HL-60 (cell line): Measurements from ENCODE around the gene LINC01488.

ENCODE experiments used
- DNase-seq, 2 experiments: peaks; one replicate each; pipeline ENCODE4 v3.0.0-alpha.2; 2010 to 2020; ENCODE audit warnings: low read depth in 1 of 2, low spot score in 1 of 2
- H3K27ac ChIP-seq: fragments of 250-450 bp; sonication (Bioruptor Pico); replicated peaks from 2 replicates; pipeline ENCODE4 v1.5.1; 2020; ENCODE audit warnings: mild to moderate bottlenecking, moderate library complexity
- H3K27me3 ChIP-seq: fragments of 250-450 bp; sonication (Bioruptor Pico); 2 replicates; pipeline ENCODE4 v1.5.1; 2021; ENCODE audit warnings: mild to moderate bottlenecking, moderate library complexity; ENCODE audit not compliant: insufficient read depth, poor library complexity, severe bottlenecking
- H3K4me3 ChIP-seq: replicated peaks from 2 replicates; pipeline ENCODE4 v1.5.1; 2011; ENCODE audit warnings: mild to moderate bottlenecking, control low read depth, low read length; ENCODE audit not compliant: insufficient read depth
- GABPA ChIP-seq: IDR thresholded peaks from 2 replicates; pipeline ENCODE4 v1.6.1; 2012; ENCODE audit warnings: low read depth
- POLR2AphosphoS5 ChIP-seq: IDR thresholded peaks from 2 replicates; pipeline ENCODE4 v1.6.1; 2012; ENCODE audit warnings: low read depth
- SPI1 ChIP-seq: IDR thresholded peaks from 2 replicates; pipeline ENCODE4 v1.6.1; 2012; ENCODE audit warnings: low read depth, mild to moderate bottlenecking, borderline replicate concordance
- TF ChIP-seq, protein P1 (sequence below): IDR thresholded peaks from one replicate; pipeline ENCODE4 v1.5.1; 2011; ENCODE audit warnings: low read length, control low read depth, inconsistent platforms; ENCODE audit not compliant: insufficient read depth
- TF ChIP-seq, protein P2 (sequence below): IDR thresholded peaks from 2 replicates; pipeline ENCODE4 v1.6.1; 2012; ENCODE audit warnings: low read depth; ENCODE audit not compliant: insufficient replicate concordance

The LINC01488 gene

DNA sequence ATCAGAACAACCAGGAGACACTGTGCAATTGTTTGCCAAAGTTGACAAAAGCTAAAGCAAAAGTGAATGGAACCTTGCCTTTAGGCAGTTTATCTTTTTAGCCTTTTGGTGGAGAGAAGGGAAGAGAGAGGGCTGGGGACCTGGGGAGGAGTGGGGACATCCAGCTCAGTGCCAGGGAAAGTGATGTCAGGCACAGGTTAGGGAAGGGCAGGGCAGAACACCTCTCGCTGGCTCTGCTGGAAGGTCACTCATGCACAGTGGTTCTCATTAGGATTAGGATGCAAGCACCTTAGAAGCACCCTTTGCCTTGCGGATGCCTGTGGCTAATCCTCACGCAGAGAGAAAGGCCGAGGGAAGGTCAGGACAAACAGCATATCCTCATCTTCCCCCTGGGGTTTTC is 14.3 kb upstream of the LINC01488 start:
- Histone ChIP-seq H3K27me3 (no peaks in the 10 kb centered on the region), H3K4me3 (no peak overlapping the region), H3K27ac (no peak overlapping the region)
- TF ChIP-seq, protein P1, sequence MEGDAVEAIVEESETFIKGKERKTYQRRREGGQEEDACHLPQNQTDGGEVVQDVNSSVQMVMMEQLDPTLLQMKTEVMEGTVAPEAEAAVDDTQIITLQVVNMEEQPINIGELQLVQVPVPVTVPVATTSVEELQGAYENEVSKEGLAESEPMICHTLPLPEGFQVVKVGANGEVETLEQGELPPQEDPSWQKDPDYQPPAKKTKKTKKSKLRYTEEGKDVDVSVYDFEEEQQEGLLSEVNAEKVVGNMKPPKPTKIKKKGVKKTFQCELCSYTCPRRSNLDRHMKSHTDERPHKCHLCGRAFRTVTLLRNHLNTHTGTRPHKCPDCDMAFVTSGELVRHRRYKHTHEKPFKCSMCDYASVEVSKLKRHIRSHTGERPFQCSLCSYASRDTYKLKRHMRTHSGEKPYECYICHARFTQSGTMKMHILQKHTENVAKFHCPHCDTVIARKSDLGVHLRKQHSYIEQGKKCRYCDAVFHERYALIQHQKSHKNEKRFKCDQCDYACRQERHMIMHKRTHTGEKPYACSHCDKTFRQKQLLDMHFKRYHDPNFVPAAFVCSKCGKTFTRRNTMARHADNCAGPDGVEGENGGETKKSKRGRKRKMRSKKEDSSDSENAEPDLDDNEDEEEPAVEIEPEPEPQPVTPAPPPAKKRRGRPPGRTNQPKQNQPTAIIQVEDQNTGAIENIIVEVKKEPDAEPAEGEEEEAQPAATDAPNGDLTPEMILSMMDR: no peak
- TF ChIP-seq GABPA: no peak
- TF ChIP-seq, protein P2, sequence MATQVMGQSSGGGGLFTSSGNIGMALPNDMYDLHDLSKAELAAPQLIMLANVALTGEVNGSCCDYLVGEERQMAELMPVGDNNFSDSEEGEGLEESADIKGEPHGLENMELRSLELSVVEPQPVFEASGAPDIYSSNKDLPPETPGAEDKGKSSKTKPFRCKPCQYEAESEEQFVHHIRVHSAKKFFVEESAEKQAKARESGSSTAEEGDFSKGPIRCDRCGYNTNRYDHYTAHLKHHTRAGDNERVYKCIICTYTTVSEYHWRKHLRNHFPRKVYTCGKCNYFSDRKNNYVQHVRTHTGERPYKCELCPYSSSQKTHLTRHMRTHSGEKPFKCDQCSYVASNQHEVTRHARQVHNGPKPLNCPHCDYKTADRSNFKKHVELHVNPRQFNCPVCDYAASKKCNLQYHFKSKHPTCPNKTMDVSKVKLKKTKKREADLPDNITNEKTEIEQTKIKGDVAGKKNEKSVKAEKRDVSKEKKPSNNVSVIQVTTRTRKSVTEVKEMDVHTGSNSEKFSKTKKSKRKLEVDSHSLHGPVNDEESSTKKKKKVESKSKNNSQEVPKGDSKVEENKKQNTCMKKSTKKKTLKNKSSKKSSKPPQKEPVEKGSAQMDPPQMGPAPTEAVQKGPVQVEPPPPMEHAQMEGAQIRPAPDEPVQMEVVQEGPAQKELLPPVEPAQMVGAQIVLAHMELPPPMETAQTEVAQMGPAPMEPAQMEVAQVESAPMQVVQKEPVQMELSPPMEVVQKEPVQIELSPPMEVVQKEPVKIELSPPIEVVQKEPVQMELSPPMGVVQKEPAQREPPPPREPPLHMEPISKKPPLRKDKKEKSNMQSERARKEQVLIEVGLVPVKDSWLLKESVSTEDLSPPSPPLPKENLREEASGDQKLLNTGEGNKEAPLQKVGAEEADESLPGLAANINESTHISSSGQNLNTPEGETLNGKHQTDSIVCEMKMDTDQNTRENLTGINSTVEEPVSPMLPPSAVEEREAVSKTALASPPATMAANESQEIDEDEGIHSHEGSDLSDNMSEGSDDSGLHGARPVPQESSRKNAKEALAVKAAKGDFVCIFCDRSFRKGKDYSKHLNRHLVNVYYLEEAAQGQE: no peak
- no peak for TF ChIP-seq SPI1
- no peak for TF ChIP-seq POLR2AphosphoS5
- DNase-seq: no peak

DNA sequence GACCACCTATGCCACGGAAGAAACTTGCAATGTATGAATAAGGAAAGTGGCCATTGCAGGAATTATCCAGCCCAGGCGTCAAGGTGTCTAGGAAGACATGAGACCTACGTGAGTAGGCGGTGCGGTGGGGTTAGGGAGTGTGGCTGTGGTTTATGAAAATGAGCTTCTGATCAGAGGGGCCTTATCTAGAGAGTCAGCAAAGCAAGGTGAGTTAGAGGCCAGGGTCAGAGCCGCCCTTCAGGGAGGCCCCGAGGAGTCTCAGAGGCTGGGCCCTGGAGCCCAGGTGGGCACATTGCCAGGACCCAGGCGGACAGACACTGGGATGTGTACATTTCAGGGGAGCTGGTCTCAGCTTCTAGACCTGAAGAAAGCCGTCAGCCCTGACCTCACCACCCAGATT is 13.8 kb upstream of the LINC01488 start:
- H3K27me3 ChIP-seq: no peaks in the 10 kb centered on the region
- H3K27ac ChIP-seq: no peak overlapping the region
- no peak overlapping the region for H3K4me3 ChIP-seq
- no peak for DNase-seq
- TF ChIP-seq SPI1 (no peak), POLR2AphosphoS5 (no peak)
- TF ChIP-seq, protein P2: no peak
- TF ChIP-seq, protein P1: no peak

DNA sequence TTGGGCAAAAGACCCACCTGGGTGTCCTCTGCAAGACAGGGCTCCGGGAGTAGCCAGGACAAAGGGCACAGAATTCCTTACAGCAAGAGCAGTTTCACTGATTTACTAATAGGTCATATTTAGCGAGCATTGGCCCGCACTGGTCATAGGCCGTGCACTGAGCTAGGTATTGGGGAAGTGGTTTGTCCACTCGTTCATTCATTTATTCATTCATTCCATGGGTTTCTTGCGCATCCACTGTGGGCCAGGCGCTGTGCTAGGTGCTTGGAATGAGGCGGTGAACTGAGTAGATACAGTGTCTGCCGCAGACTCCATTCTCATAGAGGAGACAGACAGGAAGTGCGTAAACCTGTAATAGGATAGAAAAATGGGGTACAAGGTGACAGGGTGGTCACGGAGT is 13.2 kb upstream of the LINC01488 start:
- H3K4me3 ChIP-seq: no peak overlapping the region
- no peak overlapping the region for H3K27ac ChIP-seq
- DNase-seq: no peak
- H3K27me3 ChIP-seq: no peaks in the 10 kb centered on the region
- TF ChIP-seq GABPA: no peak
- TF ChIP-seq SPI1: no peak
- TF ChIP-seq, protein P1: no peak
- no peak for TF ChIP-seq POLR2AphosphoS5
- TF ChIP-seq, protein P2: no peak
